GM12874 (cell line): ENCODE data around the gene EPS8L3.

Source experiments
- CTCF ChIP-seq: IDR thresholded peaks from 2 replicates; pipeline ENCODE4 v1.5.1; 2011; ENCODE audit warnings: low read depth, mild to moderate bottlenecking, control low read depth, low read length, moderate library complexity; ENCODE audit not compliant: insufficient read depth

Gene EPS8L3

GRCh38 chr1:109782514-109782913, 18.8 kb upstream of the EPS8L3 start:
- TF ChIP-seq CTCF: no peak

DNA sequence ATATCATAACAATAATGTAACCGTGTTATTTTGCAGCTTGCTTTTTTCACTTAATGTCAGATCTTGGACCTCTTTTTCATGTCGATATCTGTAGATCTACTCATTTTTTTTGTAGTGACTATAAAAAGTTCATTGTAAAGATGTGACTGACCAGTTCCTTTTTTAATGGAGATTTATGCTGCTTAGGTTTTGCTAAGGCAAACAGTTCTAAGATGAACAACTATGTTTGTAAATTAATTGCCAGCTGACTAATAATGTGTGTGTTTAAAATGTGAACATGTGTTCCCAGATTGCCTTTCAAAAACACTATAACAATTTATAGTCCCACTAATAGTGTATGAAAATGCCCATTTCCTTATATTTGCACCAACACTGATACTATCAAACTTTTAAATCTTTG, 18.1 kb upstream of the EPS8L3 start:
- TF ChIP-seq CTCF: no peak

- TF ChIP-seq CTCF: no peak
These were observed 17.3 kb upstream of the EPS8L3 start for GRCh38 chr1:109780982-109781381.

- TF ChIP-seq CTCF: no peak
These were observed 14.4 kb upstream of the EPS8L3 start for GRCh38 chr1:109777980-109778625.

DNA sequence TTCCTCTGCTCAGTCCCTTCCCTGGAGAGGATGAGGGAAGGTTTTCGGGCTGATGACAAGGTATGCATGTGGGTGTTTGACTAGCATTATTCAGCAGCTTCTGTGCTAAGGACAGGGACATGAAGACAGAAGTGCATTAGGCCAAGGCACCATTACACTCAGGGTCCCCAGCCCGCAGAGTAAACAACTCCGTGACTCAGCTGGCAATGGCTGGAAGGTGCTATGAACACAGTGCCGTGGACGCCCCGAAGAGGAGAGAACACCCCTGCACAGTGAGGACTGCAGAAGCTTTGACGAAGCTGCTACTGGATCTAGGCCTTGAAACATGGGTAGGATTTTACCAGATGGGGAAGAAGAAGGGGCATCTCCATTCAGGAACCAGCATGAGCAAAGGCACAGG, 13.7 kb upstream of the EPS8L3 start:
- TF ChIP-seq CTCF: no peak

DNA sequence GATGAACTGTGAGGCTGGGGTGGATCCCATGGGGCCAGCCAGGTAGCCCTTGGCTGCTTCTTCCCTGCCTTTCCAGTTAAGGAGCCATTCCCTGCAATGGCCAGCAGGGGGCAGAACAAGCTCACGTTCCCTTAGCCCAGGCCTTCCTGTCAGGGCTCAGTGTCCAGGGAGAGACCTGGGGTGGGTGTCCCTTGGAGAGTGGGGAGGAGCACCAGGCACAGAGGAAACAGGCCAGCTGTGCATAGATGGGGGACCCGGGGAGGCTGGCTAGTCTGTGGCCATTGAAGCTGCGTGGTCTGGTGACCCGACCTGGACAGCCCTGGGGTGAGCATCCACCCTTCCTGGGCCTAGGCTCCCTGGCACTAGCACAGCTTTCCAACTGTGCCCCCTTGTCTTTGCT, 13.2 kb upstream of the EPS8L3 start:
- TF ChIP-seq CTCF: peak; percentile 92

DNA sequence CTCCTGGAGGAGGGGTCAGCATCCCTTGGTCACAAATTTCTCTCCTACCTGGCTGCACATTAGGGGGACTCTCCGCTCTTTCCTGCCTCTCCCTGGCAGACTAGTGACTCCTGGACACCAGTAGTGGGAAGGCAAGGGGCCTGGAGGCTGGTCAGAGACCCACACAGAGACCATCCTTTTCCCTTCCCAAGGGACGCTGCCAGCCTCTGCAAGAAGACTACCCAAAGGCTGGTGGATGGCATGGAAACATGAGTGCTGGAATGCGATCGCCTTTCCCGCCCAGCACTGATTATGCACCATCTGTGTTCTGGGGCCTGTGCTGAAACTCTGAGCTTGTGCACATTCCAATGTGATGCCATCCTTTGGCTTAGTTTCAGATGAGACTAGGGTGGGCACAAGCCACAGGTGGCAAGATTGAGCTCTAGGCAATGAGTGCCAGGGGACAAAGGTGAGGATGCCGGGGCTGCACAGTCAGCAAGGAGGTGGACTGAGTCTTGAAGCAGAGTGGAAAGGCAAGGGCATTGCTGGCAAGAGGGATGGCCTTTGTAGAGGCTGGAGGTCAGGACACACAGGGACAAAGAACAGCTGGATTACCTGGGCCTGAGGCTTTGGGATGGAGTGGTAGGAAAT, 12.6 kb upstream of the EPS8L3 start:
- no peak for TF ChIP-seq CTCF
